ENCODE measurements around the gene SERPINF2. TPM values are rescaled to one million over a fixed set of nuclear protein-coding genes. Genes with fewer than 3 reads are reported as not detected.

The SERPINF2 gene
- total RNA-seq, 4 donors from 2014 or later, result 6.1 to 21.3 (median 11.4) TPM

GRCh38 chr17:1716076-1716911, 26.4 kb upstream of the SERPINF2 start:
- H3K27ac ChIP-seq, result peak overlapping the region; percentile 97 to 100 (median 98)
- H3K4me3 ChIP-seq, result peak overlapping the region; percentile 65 to 95 (median 82)
- peaks cover 0 to 18% (median 0%) of the 10 kb centered on the region in 3 donors for H3K36me3 ChIP-seq
- TF ChIP-seq CTCF (IDR thresholded peaks at IDR 0.05) (peak in 1 of 5 experiments; percentile 45), EP300 (IDR thresholded peaks at IDR 0.05) (peak; percentile 95 to 98), POLR2A (IDR thresholded peaks at IDR 0.05) (peak; percentile 96 to 99)
- H3K27me3 ChIP-seq, result no peaks in the 10 kb centered on the region
- peaks cover 0 to 70% (median 36%) of the 10 kb centered on the region in 4 donors for H3K4me1 ChIP-seq
- DNase-seq (ENCODE audit: low spot score in 2 of 2), result peak; percentile 96 to 99
- H3K9me3 ChIP-seq, result no peaks in the 10 kb centered on the region
- 0% methylated on average over 40 to 54 of the region's 70 CpGs for WGBS, 2 donors

DNA sequence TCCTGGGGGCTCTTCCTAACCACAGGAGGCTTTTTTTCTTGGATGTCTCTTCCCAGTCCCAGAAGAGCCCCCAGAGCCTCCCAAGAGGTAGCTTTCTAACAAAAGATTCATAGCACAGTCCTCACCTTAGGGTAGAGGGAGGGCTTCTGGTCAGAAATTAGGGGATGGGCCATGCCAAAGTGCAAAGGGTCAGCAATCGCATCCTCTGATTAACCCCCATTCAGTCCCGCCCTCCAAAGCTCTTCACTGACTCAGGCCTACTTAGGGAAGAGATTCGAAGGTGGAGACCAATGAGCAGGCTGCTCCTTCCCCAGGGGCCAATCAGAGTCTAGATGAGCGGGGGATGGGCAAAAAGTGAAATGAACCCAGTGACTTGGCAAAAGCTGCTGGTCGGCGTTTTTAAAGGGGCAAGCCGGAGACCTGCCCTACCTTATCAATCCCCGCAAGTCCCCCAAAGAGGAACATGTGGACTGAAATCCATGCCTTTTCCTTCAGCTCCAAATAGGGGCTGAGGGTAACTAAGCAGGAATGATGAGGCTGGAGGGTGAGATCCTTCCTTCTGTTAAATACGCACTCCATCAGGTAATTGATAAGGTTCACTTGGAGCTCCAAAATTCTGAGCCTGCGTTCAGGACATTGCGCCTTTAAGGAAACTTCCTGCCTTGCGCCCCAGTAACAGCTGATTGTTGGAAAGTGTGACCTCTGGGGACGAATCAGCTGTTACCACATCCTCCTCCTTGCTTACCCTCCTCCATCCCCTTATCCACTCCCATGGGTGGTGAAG, 25.6 kb upstream of the SERPINF2 start:
- H3K4me1 ChIP-seq, result peaks cover 0 to 62% (median 36%) of the 10 kb centered on the region in 4 donors
- H3K9me3 ChIP-seq, result no peaks in the 10 kb centered on the region
- peaks cover 0 to 13% (median 0%) of the 10 kb centered on the region in 3 donors for H3K36me3 ChIP-seq
- peak overlapping the region; percentile 95 to 99 (median 98) for H3K27ac ChIP-seq
- DNase-seq (ENCODE audit: low spot score in 2 of 2), result peak; percentile 82 to 93
- TF ChIP-seq CTCF (IDR thresholded peaks at IDR 0.05) (no peak), POLR2A (IDR thresholded peaks at IDR 0.05) (peak in 1 of 2 donors; percentile 3), EP300 (IDR thresholded peaks at IDR 0.05) (peak in 1 of 2 donors; percentile 84)
- 0 to 1% methylated on average over 13 of the region's 13 CpGs for WGBS, 2 donors
- H3K4me3 ChIP-seq, result peak overlapping the region; percentile 41 to 80 (median 62)
- no peaks in the 10 kb centered on the region for H3K27me3 ChIP-seq

- Histone ChIP-seq H3K4me1 (peaks cover 0 to 56% (median 33%) of the 10 kb centered on the region in 4 donors), H3K4me3 (no peak overlapping the region), H3K27me3 (no peaks in the 10 kb centered on the region), H3K36me3 (no peaks in the 10 kb centered on the region), H3K27ac (peak overlapping the region in 3 of 4 donors; percentile 95 to 99 (median 98)), H3K9me3 (no peaks in the 10 kb centered on the region)
- TF ChIP-seq POLR2A (IDR thresholded peaks at IDR 0.05) (no peak), CTCF (IDR thresholded peaks at IDR 0.05) (no peak), EP300 (IDR thresholded peaks at IDR 0.05) (no peak)
- DNase-seq (ENCODE audit: low spot score in 2 of 2), result no peak
- 66 to 67% methylated on average over 19 of the region's 19 CpGs for WGBS, 2 donors
Observed at GRCh38 chr17:1718362-1719165, 24.1 kb upstream of the SERPINF2 start.

GRCh38 chr17:1720856-1721386, 21.8 kb upstream of the SERPINF2 start:
- peak overlapping the region in 1 of 4 donors; percentile 51 for H3K27ac ChIP-seq
- H3K4me3 ChIP-seq, result no peak overlapping the region
- H3K36me3 ChIP-seq, result peaks cover 0 to 1% (median 0%) of the 10 kb centered on the region in 3 donors
- DNase-seq (ENCODE audit: low spot score in 2 of 2), result peak in 1 of 2 donors; percentile 78
- no peaks in the 10 kb centered on the region for H3K27me3 ChIP-seq
- WGBS, 2 donors, result 34 to 43% methylated on average over 11 of the region's 11 CpGs
- no peaks in the 10 kb centered on the region for H3K9me3 ChIP-seq
- peak; percentile 91 to 99 (median 94) for TF ChIP-seq CTCF (IDR thresholded peaks at IDR 0.05)
- peak in 1 of 2 donors; percentile 55 for TF ChIP-seq EP300 (IDR thresholded peaks at IDR 0.05)
- no peak for TF ChIP-seq POLR2A (IDR thresholded peaks at IDR 0.05)
- peaks cover 0 to 56% (median 38%) of the 10 kb centered on the region in 4 donors for H3K4me1 ChIP-seq
